ENCODE data around the gene MTX1.

GRCh38 chr1:155254228-155254713 is 45.8 kb downstream of the MTX1 start:
- TF ChIP-seq, protein P1, sequence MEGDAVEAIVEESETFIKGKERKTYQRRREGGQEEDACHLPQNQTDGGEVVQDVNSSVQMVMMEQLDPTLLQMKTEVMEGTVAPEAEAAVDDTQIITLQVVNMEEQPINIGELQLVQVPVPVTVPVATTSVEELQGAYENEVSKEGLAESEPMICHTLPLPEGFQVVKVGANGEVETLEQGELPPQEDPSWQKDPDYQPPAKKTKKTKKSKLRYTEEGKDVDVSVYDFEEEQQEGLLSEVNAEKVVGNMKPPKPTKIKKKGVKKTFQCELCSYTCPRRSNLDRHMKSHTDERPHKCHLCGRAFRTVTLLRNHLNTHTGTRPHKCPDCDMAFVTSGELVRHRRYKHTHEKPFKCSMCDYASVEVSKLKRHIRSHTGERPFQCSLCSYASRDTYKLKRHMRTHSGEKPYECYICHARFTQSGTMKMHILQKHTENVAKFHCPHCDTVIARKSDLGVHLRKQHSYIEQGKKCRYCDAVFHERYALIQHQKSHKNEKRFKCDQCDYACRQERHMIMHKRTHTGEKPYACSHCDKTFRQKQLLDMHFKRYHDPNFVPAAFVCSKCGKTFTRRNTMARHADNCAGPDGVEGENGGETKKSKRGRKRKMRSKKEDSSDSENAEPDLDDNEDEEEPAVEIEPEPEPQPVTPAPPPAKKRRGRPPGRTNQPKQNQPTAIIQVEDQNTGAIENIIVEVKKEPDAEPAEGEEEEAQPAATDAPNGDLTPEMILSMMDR (IDR thresholded peaks at IDR 0.05 in 2 of 3, conservative IDR thresholded peaks at IDR 0.05 in 1 of 3; ENCODE audit: borderline replicate concordance in 1 of 3, insufficient read depth in 1 of 3, low read depth in 2 of 3, low read length in 2 of 3): no peak
- TF ChIP-seq, protein P2, sequence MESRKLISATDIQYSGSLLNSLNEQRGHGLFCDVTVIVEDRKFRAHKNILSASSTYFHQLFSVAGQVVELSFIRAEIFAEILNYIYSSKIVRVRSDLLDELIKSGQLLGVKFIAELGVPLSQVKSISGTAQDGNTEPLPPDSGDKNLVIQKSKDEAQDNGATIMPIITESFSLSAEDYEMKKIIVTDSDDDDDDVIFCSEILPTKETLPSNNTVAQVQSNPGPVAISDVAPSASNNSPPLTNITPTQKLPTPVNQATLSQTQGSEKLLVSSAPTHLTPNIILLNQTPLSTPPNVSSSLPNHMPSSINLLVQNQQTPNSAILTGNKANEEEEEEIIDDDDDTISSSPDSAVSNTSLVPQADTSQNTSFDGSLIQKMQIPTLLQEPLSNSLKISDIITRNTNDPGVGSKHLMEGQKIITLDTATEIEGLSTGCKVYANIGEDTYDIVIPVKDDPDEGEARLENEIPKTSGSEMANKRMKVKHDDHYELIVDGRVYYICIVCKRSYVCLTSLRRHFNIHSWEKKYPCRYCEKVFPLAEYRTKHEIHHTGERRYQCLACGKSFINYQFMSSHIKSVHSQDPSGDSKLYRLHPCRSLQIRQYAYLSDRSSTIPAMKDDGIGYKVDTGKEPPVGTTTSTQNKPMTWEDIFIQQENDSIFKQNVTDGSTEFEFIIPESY (IDR thresholded peaks at IDR 0.05; ENCODE audit: extremely low read depth, insufficient replicate concordance, low read length): no peak
- no peak for TF ChIP-seq CEBPB (IDR thresholded peaks at IDR 0.05; ENCODE audit: low read depth)
- no peak for TF ChIP-seq POLR2A (IDR thresholded peaks at IDR 0.05; ENCODE audit: borderline replicate concordance, extremely low read depth, insufficient read depth, insufficient read length)
- no peak for TF ChIP-seq EZH2 (IDR thresholded peaks at IDR 0.05)
- TF ChIP-seq YY1 (IDR thresholded peaks at IDR 0.05; ENCODE audit: extremely low read depth, insufficient replicate concordance, low read depth, low read length): no peak
- no peak for TF ChIP-seq SP1 (IDR thresholded peaks at IDR 0.05; ENCODE audit: low read depth)
- TF ChIP-seq EZH2phosphoT487 (IDR thresholded peaks at IDR 0.05; ENCODE audit: borderline replicate concordance): no peak
- no peak for TF ChIP-seq EGR1 (IDR thresholded peaks at IDR 0.05; ENCODE audit: low read depth)
- no peak for TF ChIP-seq MAX (IDR thresholded peaks at IDR 0.05)
- no peak for TF ChIP-seq ZNF274 (IDR thresholded peaks at IDR 0.05; ENCODE audit: low read depth, low read length)
- TF ChIP-seq, protein P3, sequence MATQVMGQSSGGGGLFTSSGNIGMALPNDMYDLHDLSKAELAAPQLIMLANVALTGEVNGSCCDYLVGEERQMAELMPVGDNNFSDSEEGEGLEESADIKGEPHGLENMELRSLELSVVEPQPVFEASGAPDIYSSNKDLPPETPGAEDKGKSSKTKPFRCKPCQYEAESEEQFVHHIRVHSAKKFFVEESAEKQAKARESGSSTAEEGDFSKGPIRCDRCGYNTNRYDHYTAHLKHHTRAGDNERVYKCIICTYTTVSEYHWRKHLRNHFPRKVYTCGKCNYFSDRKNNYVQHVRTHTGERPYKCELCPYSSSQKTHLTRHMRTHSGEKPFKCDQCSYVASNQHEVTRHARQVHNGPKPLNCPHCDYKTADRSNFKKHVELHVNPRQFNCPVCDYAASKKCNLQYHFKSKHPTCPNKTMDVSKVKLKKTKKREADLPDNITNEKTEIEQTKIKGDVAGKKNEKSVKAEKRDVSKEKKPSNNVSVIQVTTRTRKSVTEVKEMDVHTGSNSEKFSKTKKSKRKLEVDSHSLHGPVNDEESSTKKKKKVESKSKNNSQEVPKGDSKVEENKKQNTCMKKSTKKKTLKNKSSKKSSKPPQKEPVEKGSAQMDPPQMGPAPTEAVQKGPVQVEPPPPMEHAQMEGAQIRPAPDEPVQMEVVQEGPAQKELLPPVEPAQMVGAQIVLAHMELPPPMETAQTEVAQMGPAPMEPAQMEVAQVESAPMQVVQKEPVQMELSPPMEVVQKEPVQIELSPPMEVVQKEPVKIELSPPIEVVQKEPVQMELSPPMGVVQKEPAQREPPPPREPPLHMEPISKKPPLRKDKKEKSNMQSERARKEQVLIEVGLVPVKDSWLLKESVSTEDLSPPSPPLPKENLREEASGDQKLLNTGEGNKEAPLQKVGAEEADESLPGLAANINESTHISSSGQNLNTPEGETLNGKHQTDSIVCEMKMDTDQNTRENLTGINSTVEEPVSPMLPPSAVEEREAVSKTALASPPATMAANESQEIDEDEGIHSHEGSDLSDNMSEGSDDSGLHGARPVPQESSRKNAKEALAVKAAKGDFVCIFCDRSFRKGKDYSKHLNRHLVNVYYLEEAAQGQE (IDR thresholded peaks at IDR 0.05; ENCODE audit: low read depth): no peak
- no peak for TF ChIP-seq POLR2AphosphoS5 (IDR thresholded peaks at IDR 0.05; ENCODE audit: low read depth, low read length)
